Activated CD8-positive, alpha-beta T cell treated with anti-CD3 and anti-CD28 coated beads, Interleukin-2, amount 10 ng/mL, durations not matched to agents 7 days and 5 days (primary cell): ENCODE measurements around the gene CRYL1. TPM values are rescaled to one million over a fixed set of nuclear protein-coding genes. Genes with fewer than 3 reads are reported as not detected.

ENCODE experiments used
- ATAC-seq: fragments of 150-1000 bp; cut with Tn5 transposase; one replicate; pipeline ENCODE4 v1.10.0; 2021; ENCODE audit warnings: moderate library complexity
- CTCF ChIA-PET: fragments of 350-600 bp; sonication (Branson Sonifier 250); formaldehyde crosslinking; loops from one replicate; lab custom pipeline; 2021; ENCODE audit warnings: antibody characterized with exemption; lab: Charles Lee
- POLR2A ChIA-PET: fragments of 350-600 bp; sonication (Branson Sonifier 250); formaldehyde crosslinking; loops from one replicate; lab custom pipeline; 2021; ENCODE audit warnings: antibody characterized with exemption; lab: Charles Lee
- DNase-seq: peaks from one replicate; pipeline ENCODE4 v3.0.0-alpha.2; 2020
- H3K27ac Mint-ChIP-seq: one replicate; pipeline ENCODE4 v1.8.0; 2021; ENCODE audit warnings: mild to moderate bottlenecking, mixed read lengths
- H3K27me3 Mint-ChIP-seq: one replicate; pipeline ENCODE4 v1.8.0; 2021; ENCODE audit warnings: low read depth, mixed read lengths
- H3K36me3 Mint-ChIP-seq: one replicate; pipeline ENCODE4 v1.8.0; 2021; ENCODE audit warnings: low read depth, mixed read lengths
- H3K4me1 Mint-ChIP-seq: one replicate; pipeline ENCODE4 v1.8.0; 2021; ENCODE audit warnings: low read depth, mixed read lengths
- H3K4me3 Mint-ChIP-seq: one replicate; pipeline ENCODE4 v1.8.0; 2021; ENCODE audit warnings: mild to moderate bottlenecking, mixed read lengths
- H3K9me3 Mint-ChIP-seq: one replicate; pipeline ENCODE4 v1.8.0; 2022; ENCODE audit warnings: mixed read lengths; ENCODE audit not compliant: insufficient read depth
- total RNA-seq, 2 experiments: library from RNA; stranded (reverse); gene quantifications; one replicate each; pipeline ENCODE4 v1.2.3, GENCODE V29; 2021

Gene CRYL1
- total RNA-seq, 2 experiments from 2014 or later: 11.5 to 13.2 TPM

DNA sequence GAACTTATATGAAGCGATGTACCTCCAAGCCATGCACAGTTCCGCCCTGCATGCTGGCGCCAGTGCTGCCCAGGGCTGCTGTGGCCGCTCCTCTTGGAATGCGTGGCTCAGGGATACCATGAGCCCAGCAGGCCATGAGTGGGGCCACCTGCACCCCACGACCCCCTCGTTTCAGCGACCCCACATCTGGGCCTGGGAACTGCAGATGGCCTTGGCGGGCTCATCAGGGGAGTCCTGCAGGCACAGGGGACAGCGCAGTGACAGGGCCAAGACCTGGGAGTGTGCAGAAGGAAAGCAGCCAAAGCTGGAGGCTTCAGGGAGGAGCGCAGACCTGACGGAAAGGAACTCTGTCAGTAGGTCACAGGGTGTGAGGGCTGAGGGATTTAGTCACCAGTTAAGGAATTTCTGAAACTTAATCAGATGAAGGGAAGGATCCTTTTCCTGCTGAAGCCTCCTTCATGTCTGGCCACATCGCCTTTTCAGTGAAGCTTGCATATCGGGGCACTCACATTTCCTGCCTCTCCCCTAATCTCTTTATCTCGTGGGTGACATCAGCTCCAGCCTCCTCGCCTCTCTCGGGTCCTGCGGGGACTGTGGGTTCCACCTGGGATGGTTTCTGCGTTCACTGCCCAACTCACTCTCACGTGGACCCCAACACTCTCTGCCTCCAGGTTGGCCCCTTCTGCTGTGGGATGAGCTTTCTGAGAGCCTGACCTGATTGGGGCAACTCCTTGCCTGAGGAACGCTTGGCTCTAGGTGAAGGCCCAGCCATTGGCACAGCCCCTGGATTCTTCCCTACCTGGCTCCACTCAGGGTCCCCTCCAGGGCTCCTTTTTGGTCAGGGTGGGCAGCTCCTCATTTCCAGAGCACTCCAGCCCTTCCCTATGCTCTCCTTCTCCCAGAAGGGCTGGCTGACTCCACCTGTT is 123.5 kb downstream of the CRYL1 start:
- Mint-ChIP-seq H3K27ac (peak overlapping the region; percentile 61), H3K36me3 (peaks cover 1% of the 10 kb centered on the region), H3K4me1 (peaks cover 44% of the 10 kb centered on the region), H3K9me3 (no peaks in the 10 kb centered on the region), H3K27me3 (no peaks in the 10 kb centered on the region), H3K4me3 (no peak overlapping the region)
- DNase-seq: peak; percentile 58
- CTCF ChIA-PET: interaction anchor here (1.0 kb wide), 1 partner anchor 10 kb away, joined by 3 read pairs; no protein-coding TSS in a partner anchor
- peak; percentile 79 for ATAC-seq
- POLR2A ChIA-PET: no interaction called here

DNA sequence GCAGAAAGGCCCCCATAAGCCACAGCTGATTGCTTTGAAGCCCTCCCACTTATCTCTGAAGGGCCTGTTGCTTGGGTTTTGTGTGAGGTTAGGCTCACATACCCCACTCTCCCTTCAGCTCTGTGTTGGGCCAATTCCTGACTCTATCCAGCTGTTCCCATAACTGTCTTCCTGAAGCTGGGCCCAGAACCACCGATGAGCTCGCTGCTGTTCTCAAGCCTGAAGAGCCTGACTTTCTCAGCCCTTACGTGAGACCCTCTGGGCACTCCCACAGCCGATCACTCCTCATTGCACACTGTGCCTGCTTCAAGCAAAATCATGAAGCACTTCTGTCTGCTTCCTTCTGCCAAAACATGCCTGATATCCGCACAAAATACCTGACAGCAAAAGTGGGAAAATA is 124.1 kb downstream of the CRYL1 start:
- H3K9me3 Mint-ChIP-seq: no peaks in the 10 kb centered on the region
- no peaks in the 10 kb centered on the region for H3K27me3 Mint-ChIP-seq
- no peak overlapping the region for H3K4me3 Mint-ChIP-seq
- ATAC-seq: no peak
- peaks cover 1% of the 10 kb centered on the region for H3K36me3 Mint-ChIP-seq
- DNase-seq: no peak
- POLR2A ChIA-PET: no interaction called here
- peak overlapping the region; percentile 46 for H3K27ac Mint-ChIP-seq
- CTCF ChIA-PET: no interaction called here
- H3K4me1 Mint-ChIP-seq: peaks cover 44% of the 10 kb centered on the region

DNA sequence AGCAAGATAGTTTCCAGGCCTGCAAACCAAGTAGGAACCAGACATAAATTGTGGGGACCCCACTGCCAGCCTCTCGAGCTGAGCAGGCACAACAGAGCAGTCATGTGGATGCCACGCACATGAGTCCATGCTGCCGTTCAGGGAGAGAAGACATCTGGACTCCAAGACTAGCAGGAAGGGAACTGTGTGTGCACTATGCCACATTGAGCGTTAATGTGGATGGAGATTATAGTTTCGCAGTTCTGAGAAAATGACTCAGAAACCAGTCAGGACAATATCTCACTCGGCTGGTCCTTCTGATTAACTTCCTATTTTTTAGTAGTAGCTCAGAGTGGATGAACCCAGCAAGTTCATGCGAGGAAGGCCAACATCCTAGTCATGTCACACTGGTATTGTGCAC is 124.9 kb downstream of the CRYL1 start:
- H3K4me1 Mint-ChIP-seq: peaks cover 44% of the 10 kb centered on the region
- H3K4me3 Mint-ChIP-seq: no peak overlapping the region
- DNase-seq (no peak), ATAC-seq (no peak)
- H3K36me3 Mint-ChIP-seq: peaks cover 1% of the 10 kb centered on the region
- CTCF ChIA-PET: no interaction called here
- POLR2A ChIA-PET: no interaction called here
- H3K27me3 Mint-ChIP-seq: no peaks in the 10 kb centered on the region
- no peak overlapping the region for H3K27ac Mint-ChIP-seq
- no peaks in the 10 kb centered on the region for H3K9me3 Mint-ChIP-seq

DNA sequence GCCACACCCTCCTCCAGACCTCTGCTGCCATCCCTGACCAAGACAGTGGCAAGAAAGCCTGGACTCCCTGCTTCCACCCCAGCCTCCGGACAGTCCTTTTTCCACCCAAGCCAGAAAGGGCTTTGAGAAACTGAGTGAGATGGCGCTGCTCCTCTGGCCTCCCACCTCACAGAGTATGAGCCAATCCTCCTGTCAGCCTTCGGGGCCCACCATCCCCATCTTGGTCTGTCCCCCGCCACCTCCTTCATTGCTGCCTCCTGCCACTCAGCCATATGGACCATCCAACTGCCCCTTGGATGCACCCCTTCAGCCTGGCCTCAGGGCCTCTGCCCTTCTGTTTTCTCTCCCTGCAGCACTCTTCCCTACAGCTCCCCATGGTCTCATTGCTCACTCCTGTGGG is 125.7 kb downstream of the CRYL1 start:
- Mint-ChIP-seq H3K27me3 (no peaks in the 10 kb centered on the region), H3K27ac (no peak overlapping the region), H3K4me1 (peaks cover 40% of the 10 kb centered on the region), H3K36me3 (peaks cover 1% of the 10 kb centered on the region), H3K4me3 (no peak overlapping the region), H3K9me3 (no peaks in the 10 kb centered on the region)
- ChIA-PET POLR2A (no interaction called here), CTCF (no interaction called here)
- ATAC-seq (no peak), DNase-seq (no peak)

DNA sequence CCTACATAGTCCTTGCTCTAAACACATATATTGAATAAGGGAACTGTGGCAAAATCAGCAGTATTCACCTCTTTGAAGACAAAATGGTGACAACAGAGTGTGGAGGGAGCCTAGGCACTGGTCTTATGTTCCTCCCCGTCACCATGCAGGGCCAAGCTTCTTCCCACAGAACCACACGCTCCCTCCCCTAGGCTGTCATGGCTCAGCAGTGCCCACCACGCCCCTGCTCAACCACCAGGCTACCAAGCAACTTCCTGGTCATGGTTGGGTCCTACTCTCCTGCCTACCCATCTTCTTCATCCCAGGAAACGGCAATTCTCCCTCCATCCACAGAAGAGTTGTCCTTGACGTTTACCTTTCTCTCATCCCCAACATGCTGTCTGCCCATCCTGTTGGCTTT is 126.1 kb downstream of the CRYL1 start:
- Mint-ChIP-seq H3K27me3 (no peaks in the 10 kb centered on the region), H3K4me3 (no peak overlapping the region), H3K9me3 (no peaks in the 10 kb centered on the region), H3K27ac (no peak overlapping the region), H3K36me3 (peaks cover 1% of the 10 kb centered on the region), H3K4me1 (peaks cover 40% of the 10 kb centered on the region)
- DNase-seq: no peak
- ATAC-seq: no peak
- POLR2A ChIA-PET: no interaction called here
- CTCF ChIA-PET: no interaction called here

DNA sequence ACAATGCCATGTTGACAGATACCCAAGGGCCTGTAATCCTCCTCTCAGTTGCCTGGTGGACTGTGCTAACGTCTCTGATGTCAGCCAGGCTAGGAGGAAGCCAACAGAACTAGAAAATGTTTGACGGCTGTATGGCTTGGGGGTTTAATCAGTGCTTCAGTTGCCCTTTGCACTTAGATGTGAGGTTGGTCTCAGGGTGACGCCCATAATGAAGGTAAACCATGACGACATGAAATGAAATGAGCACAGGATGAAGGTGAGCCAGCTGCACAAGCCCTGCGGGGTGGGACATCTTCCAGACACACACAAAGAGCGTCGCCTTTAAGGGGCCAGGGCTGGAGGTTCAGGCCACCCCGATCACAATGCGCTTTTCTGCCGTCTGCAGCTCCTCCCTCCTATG is 127.2 kb downstream of the CRYL1 start:
- Mint-ChIP-seq H3K36me3 (peaks cover 1% of the 10 kb centered on the region), H3K27me3 (no peaks in the 10 kb centered on the region), H3K4me1 (peaks cover 35% of the 10 kb centered on the region), H3K9me3 (no peaks in the 10 kb centered on the region), H3K27ac (no peak overlapping the region), H3K4me3 (no peak overlapping the region)
- ChIA-PET POLR2A (no interaction called here), CTCF (no interaction called here)
- DNase-seq (peak; percentile 17), ATAC-seq (no peak)

DNA sequence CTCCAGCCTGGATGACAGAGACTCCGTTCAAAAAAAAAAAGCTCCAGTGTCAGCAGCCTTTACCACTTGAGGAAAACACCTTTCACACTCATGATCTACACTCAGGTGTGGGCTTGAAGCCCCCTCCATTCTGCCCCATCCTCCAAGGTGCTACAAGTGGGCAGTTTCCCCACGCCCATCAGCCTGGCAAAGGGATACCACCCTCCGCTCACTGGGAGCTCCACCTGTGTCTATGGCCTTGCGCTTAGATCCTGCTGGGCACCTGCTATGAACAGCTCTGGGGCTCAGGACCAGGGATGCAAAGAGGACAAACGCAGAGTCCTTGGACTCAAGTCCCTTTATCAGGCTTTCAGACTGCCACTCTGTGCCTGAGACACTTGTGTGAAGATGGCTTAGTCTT is 127.8 kb downstream of the CRYL1 start:
- Mint-ChIP-seq H3K27ac (no peak overlapping the region), H3K27me3 (no peaks in the 10 kb centered on the region), H3K4me1 (peaks cover 29% of the 10 kb centered on the region), H3K9me3 (no peaks in the 10 kb centered on the region), H3K4me3 (no peak overlapping the region), H3K36me3 (peaks cover 1% of the 10 kb centered on the region)
- CTCF ChIA-PET: no interaction called here
- POLR2A ChIA-PET: no interaction called here
- ATAC-seq (no peak), DNase-seq (peak; percentile 9)

DNA sequence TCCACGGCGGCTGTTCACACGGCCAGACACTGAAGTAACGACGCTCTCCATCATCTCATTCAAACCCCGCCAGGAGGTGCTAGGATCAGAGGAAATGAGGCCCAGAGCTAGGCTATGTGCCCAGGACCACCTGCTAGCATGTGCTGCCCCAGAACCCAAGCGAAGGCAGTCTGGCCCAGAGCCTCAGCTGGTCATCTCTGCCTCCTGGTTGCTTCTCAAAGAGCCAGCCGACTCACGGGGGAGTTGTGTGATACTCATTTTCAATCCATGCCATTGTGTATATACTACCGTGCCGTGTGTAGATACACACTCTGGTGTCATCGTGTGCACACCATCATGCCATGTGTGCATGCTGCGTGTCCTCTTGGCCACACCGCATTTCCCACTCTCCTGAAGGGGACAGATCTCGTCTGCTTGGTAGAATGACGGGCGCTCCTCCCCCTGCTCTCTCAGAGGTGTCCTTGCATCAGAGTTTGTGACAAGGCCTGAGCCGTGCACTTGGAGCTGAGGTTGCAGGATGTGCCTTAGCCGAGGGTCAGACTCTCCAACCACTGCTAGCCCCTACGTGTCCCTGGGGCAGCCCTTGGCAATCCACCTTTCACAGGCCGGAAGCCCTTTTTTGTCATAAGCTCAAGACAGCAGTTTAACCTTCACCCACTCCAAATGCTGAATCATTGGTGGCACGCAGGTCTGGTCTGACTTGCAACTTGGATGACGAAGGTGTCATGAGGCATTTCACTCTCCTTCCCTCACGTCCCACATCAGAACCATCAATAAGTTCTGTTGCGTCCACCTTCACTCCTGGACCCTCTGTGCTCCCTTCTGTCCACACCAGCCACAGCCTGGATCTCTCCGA is 130.4 kb downstream of the CRYL1 start:
- Mint-ChIP-seq H3K27ac (no peak overlapping the region), H3K27me3 (no peaks in the 10 kb centered on the region), H3K4me3 (no peak overlapping the region), H3K9me3 (no peaks in the 10 kb centered on the region), H3K36me3 (no peaks in the 10 kb centered on the region), H3K4me1 (peaks cover 9% of the 10 kb centered on the region)
- ChIA-PET CTCF (no interaction called here), POLR2A (no interaction called here)
- peak; percentile 16 for DNase-seq
- no peak for ATAC-seq

DNA sequence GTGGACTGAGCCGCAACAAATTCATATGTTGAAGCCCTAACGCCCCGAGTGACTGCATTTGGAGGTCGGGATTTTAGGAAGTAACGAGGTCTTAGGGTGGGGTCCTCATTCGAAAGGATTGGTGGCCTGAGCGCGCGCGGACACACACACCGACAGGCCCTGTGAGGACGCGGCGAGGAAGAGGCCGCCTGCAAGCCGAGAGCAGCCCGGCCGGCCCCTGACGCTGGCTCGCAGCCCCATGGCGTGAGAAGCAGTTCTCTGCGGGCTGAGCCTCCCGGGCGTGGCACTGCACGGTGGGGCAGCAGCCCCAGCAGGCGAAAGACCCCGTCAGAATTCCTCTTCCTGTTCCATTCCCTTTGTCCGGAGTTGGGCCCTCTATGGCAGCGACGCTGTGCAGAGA is 131.2 kb downstream of the CRYL1 start:
- H3K9me3 Mint-ChIP-seq: no peaks in the 10 kb centered on the region
- CTCF ChIA-PET: no interaction called here

DNA sequence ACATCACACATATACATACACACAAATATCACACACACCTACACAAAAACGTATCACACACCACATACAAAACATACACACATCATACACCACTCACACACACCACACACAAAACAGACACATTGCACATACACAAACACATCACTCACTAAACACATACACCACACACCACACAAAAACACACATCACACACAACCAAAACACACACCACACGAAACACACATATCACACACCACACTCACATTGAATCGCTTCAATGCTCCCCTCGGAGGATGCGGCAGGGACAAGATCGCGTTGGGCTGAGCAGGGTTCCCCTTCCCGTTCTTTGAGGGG is 131.5 kb downstream of the CRYL1 start:
- H3K27me3 Mint-ChIP-seq: no peaks in the 10 kb centered on the region
- ATAC-seq (no peak), DNase-seq (peak; percentile 12)
- ChIA-PET POLR2A (no interaction called here), CTCF (no interaction called here)
- H3K27ac Mint-ChIP-seq: no peak overlapping the region
- H3K4me1 Mint-ChIP-seq: no peaks in the 10 kb centered on the region
- H3K36me3 Mint-ChIP-seq: no peaks in the 10 kb centered on the region
- no peak overlapping the region for H3K4me3 Mint-ChIP-seq
- H3K9me3 Mint-ChIP-seq: no peaks in the 10 kb centered on the region

More for the DNA sequence above, 131.2 kb downstream of the CRYL1 start:
- POLR2A ChIA-PET: no interaction called here
- H3K27me3 Mint-ChIP-seq: no peaks in the 10 kb centered on the region
- no peak overlapping the region for H3K27ac Mint-ChIP-seq
- DNase-seq (peak; percentile 10), ATAC-seq (no peak)
- H3K4me1 Mint-ChIP-seq: peaks cover 2% of the 10 kb centered on the region
- H3K36me3 Mint-ChIP-seq: no peaks in the 10 kb centered on the region
- H3K4me3 Mint-ChIP-seq: no peak overlapping the region

DNA sequence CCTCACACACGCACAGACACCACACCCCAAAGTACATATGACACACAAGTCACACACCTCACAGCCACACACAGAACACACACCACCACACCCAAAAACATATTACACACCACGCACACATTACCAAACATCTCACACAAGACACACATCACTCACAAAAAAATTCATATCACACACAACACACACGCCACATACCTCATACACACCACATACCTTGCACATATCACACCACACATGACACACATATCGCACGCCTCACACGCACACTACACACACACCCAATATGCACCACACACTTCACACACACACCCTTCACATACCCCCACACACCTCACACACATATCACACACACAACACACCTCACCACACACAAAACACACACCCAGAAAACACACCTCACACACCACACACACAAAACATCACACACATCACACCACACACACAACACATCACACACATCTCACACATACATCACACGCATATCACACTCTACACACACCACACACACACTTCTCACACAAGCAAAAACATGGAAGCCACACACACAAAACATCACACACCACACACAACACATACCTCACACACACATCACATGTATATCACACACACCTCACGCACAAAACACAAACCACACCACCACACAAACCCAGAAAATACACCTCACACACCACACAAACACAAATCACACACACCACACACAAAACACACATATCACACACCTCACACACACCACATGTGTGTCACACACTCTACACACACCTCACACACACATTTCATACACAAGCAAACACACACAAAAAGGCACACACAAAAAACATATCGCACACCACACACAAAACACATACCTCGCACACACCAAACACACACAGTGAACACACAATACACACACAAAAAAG is 132.1 kb downstream of the CRYL1 start:
- Mint-ChIP-seq H3K4me3 (no peak overlapping the region), H3K27ac (no peak overlapping the region), H3K36me3 (no peaks in the 10 kb centered on the region), H3K27me3 (no peaks in the 10 kb centered on the region), H3K9me3 (no peaks in the 10 kb centered on the region), H3K4me1 (peaks cover 3% of the 10 kb centered on the region)
- CTCF ChIA-PET: no interaction called here
- DNase-seq (peak; percentile 14), ATAC-seq (no peak)
- POLR2A ChIA-PET: no interaction called here
